HG02885 (cell line): ENCODE results near the gene NEUROD2.

Source experiments
- ATAC-seq: cut with Tn5 transposase; IDR thresholded peaks from one replicate; pipeline ENCODE4 v1.9.1; 2021; ENCODE audit warnings: mild to moderate bottlenecking; ENCODE audit not compliant: unreplicated experiment, poor library complexity

Gene NEUROD2

GRCh38 chr17:39555368-39555767, 52.4 kb downstream of the NEUROD2 start:
- no peak for ATAC-seq
